ENCODE results near the gene CACNA1D.

Gene CACNA1D

GRCh38 chr3:53724566-53724965, 230.2 kb downstream of the CACNA1D start:
- DNase-seq = no peak

- DNase-seq = no peak
Observed at GRCh38 chr3:53725387-53725995, 231.1 kb downstream of the CACNA1D start.

- no peak for DNase-seq
Observed at GRCh38 chr3:53726643-53727042, 232.2 kb downstream of the CACNA1D start.

GRCh38 chr3:53728606-53729005, 234.2 kb downstream of the CACNA1D start:
- DNase-seq = no peak

- DNase-seq = no peak
Observed at GRCh38 chr3:53729159-53729558, 234.7 kb downstream of the CACNA1D start.

- DNase-seq = no peak
Observed at GRCh38 chr3:53729618-53730017, 235.2 kb downstream of the CACNA1D start.

- no peak for DNase-seq
Observed at GRCh38 chr3:53730576-53730975, 236.2 kb downstream of the CACNA1D start.

GRCh38 chr3:53731934-53732624, 237.7 kb downstream of the CACNA1D start:
- no peak for DNase-seq

- no peak for DNase-seq
Observed at GRCh38 chr3:53733446-53733845, 239.0 kb downstream of the CACNA1D start.

GRCh38 chr3:53739966-53740365, 245.6 kb downstream of the CACNA1D start:
- DNase-seq = no peak

- no peak for DNase-seq
Observed at GRCh38 chr3:53740956-53741355, 246.5 kb downstream of the CACNA1D start.

GRCh38 chr3:53744351-53744750, 249.9 kb downstream of the CACNA1D start:
- no peak for DNase-seq

GRCh38 chr3:53747559-53747958, 253.1 kb downstream of the CACNA1D start:
- no peak for DNase-seq

- DNase-seq = no peak
Observed at GRCh38 chr3:53748512-53749271, 254.3 kb downstream of the CACNA1D start.

GRCh38 chr3:53749448-53749847, 255.0 kb downstream of the CACNA1D start:
- no peak for DNase-seq

GRCh38 chr3:53750253-53751210, 256.1 kb downstream of the CACNA1D start:
- DNase-seq = no peak

GRCh38 chr3:53753518-53754183, 259.2 kb downstream of the CACNA1D start:
- no peak for DNase-seq

- DNase-seq = no peak
Observed at GRCh38 chr3:53754325-53754724, 259.9 kb downstream of the CACNA1D start.

- no peak for DNase-seq
Observed at GRCh38 chr3:53758846-53759245, 264.4 kb downstream of the CACNA1D start.

GRCh38 chr3:53763353-53763752, 268.9 kb downstream of the CACNA1D start:
- DNase-seq = no peak

- no peak for DNase-seq
Observed at GRCh38 chr3:53764026-53764775, 269.8 kb downstream of the CACNA1D start.

- DNase-seq = no peak
Observed at GRCh38 chr3:53765753-53766152, 271.3 kb downstream of the CACNA1D start.

All from NCI-H446 (cell line).